ENCODE data around the gene MLF2. TPM values are rescaled to one million over a fixed set of nuclear protein-coding genes. Genes with fewer than 3 reads are reported as not detected.

Gene MLF2
- total RNA-seq, 2 experiments from 2014 or later, result 114 to 121 TPM

DNA sequence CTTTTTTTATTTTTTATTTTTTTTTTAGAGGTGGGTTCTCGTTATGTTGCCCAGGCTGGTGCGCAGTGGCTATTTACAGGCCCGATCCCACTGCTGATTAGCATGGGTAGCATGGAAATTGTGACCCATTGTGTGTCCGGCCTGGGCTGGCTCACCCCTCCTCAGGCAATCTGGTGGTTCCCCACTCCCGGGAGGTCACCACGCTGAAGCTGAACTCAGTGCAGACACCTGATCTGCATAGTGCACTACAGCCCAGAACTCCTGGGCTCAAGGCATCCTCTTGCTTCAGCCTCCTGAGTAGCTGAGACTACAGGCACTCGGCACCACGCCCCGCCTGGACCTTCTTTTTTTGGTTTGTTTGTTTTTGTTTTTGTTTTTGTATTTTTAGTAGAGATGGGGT, 30.9 kb upstream of the MLF2 start:
- H3K27ac ChIP-seq (ENCODE audit: low read depth in 1 of 2, low read length in 2 of 2), result peak overlapping the region in 1 of 2 donors; percentile 24
- intact Hi-C loops (cut with DNase I, micrococcal nuclease), result no loop called here

DNA sequence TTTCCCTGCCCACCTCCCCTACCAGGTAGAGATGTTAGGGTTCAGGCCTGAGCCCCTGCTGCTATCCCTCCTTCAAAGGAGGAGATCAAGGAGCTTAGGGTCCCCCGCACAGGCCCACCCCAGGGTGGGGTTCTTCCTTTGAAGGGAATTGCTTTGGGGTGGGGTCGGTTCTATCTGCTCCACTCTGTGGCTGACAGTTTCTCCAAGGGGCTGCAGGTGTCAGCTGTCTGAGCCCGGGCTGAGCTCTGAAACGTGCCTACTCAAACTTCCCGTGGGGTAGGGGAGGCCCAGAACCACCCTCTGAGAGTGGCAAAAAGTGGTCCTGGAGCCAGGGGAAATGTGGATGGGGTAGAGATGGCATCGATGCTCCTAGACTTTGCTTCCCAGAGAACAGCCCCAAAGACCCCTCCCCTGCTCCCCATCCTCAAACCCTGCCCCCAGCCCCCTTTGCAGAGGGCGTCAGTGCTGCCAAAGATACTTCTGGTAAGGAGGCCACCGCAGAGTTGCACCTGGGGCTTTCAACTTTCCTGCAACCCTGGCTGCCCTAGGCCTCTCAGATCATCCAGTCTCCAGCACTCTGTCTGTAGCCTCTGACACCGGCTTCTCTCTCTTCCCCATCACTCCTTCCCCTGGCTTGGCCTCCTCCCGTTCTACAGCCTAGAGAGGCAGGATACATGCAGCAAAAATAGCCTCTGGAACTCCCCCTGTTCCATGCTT, 30.1 kb upstream of the MLF2 start:
- peak overlapping the region; percentile 93 for H3K27ac Mint-ChIP-seq
- ChIA-PET POLR2A (interaction anchor here (0.6 to 2.0 kb wide), 6 partner anchors 8 to 94 kb away, joined by 3 to 5 read pairs (median 4); partner anchors contain the start of genes MLF2 and ZNF384), CTCF (no interaction called here)
- peak overlapping the region; percentile 39 for H3K4me3 Mint-ChIP-seq
- Histone ChIP-seq H3K27me3 (ENCODE audit: control insufficient read depth in 1 of 2, insufficient read depth in 2 of 2, low read length in 2 of 2) (no peaks in the 10 kb centered on the region), H3K9me3 (ENCODE audit: control insufficient read depth in 1 of 2, insufficient read depth in 1 of 2, low read length in 2 of 2) (no peaks in the 10 kb centered on the region), H3K27ac (ENCODE audit: low read depth in 1 of 2, low read length in 2 of 2) (peak overlapping the region in 1 of 2 donors; percentile 52), H3K4me1 (ENCODE audit: insufficient read depth, low read length) (peaks cover 91% of the 10 kb centered on the region), H3K36me3 (ENCODE audit: insufficient read depth, low read length) (no peaks in the 10 kb centered on the region), H3K4me3 (ENCODE audit: low read length) (no peak overlapping the region)
- H3K36me3 Mint-ChIP-seq (ENCODE audit: low read depth), result no peaks in the 10 kb centered on the region
- H3K9me3 Mint-ChIP-seq, result no peaks in the 10 kb centered on the region
- intact Hi-C loops (cut with DNase I, micrococcal nuclease), result no loop called here
- TF ChIP-seq, protein P1, sequence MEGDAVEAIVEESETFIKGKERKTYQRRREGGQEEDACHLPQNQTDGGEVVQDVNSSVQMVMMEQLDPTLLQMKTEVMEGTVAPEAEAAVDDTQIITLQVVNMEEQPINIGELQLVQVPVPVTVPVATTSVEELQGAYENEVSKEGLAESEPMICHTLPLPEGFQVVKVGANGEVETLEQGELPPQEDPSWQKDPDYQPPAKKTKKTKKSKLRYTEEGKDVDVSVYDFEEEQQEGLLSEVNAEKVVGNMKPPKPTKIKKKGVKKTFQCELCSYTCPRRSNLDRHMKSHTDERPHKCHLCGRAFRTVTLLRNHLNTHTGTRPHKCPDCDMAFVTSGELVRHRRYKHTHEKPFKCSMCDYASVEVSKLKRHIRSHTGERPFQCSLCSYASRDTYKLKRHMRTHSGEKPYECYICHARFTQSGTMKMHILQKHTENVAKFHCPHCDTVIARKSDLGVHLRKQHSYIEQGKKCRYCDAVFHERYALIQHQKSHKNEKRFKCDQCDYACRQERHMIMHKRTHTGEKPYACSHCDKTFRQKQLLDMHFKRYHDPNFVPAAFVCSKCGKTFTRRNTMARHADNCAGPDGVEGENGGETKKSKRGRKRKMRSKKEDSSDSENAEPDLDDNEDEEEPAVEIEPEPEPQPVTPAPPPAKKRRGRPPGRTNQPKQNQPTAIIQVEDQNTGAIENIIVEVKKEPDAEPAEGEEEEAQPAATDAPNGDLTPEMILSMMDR (IDR thresholded peaks at IDR 0.05), result no peak
- ATAC-seq (ENCODE audit: poor library complexity) (no peak), DNase-seq (peak in 1 of 14 experiments; percentile 35)
- H3K4me1 Mint-ChIP-seq (ENCODE audit: low read depth), result peaks cover 72% of the 10 kb centered on the region
- no peaks in the 10 kb centered on the region for H3K27me3 Mint-ChIP-seq

More for the DNA sequence above, 30.9 kb upstream of the MLF2 start:
- no peaks in the 10 kb centered on the region for H3K36me3 Mint-ChIP-seq (ENCODE audit: low read depth)
- Histone ChIP-seq H3K4me1 (ENCODE audit: insufficient read depth, low read length) (peaks cover 89% of the 10 kb centered on the region), H3K4me3 (ENCODE audit: low read length) (no peak overlapping the region), H3K9me3 (ENCODE audit: control insufficient read depth in 1 of 2, insufficient read depth in 1 of 2, low read length in 2 of 2) (no peaks in the 10 kb centered on the region), H3K36me3 (ENCODE audit: insufficient read depth, low read length) (no peaks in the 10 kb centered on the region), H3K27me3 (ENCODE audit: control insufficient read depth in 1 of 2, insufficient read depth in 2 of 2, low read length in 2 of 2) (no peaks in the 10 kb centered on the region)
- peaks cover 71% of the 10 kb centered on the region for H3K4me1 Mint-ChIP-seq (ENCODE audit: low read depth)
- H3K27me3 Mint-ChIP-seq, result no peaks in the 10 kb centered on the region
- ATAC-seq (ENCODE audit: poor library complexity) (no peak), DNase-seq (no peak)
- TF ChIP-seq, protein P1 (IDR thresholded peaks at IDR 0.05), result no peak
- peak overlapping the region; percentile 7 for H3K4me3 Mint-ChIP-seq
- ChIA-PET CTCF (interaction anchor here (1.4 to 1.9 kb wide), 2 partner anchors 17 to 88 kb away, joined by 3 to 5 read pairs; no protein-coding TSS in a partner anchor), POLR2A (interaction anchor here (0.6 to 1.2 kb wide), 2 partner anchors 31 to 90 kb away, joined by 3 to 4 read pairs; partner anchors contain the start of gene MLF2)
- no peaks in the 10 kb centered on the region for H3K9me3 Mint-ChIP-seq
- H3K27ac Mint-ChIP-seq, result peak overlapping the region; percentile 93

DNA sequence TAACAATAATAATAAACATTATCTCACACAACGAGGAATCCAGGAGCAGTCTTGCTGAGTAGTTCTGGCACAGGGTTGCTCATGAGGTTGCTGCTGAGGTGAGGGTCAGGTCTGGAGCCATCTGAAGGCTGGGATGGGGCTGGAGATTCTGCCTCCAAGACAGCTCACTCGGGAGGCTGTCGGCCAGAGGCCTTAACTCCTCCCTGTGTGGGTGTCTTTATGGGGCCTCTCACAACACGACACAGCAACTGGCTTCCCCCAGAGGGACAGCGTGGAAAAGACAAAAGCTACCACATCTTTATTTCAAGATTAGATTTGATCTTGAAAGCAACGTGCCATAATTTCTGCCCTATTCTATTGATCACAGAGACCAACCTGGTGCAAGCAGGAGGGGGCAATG, 29.2 kb upstream of the MLF2 start:
- intact Hi-C loops (cut with DNase I, micrococcal nuclease), result no loop called here
- POLR2A ChIA-PET, result interaction anchor here (0.6 to 2.0 kb wide), 7 partner anchors 8 to 161 kb away, joined by 3 to 5 read pairs (median 3); partner anchors contain the start of genes MLF2, RNU7-1 and ZNF384

More for the DNA sequence above, 29.2 kb upstream of the MLF2 start:
- DNase-seq, result no peak
- Histone ChIP-seq H3K27me3 (ENCODE audit: control insufficient read depth in 1 of 2, insufficient read depth in 2 of 2, low read length in 2 of 2) (no peaks in the 10 kb centered on the region), H3K27ac (ENCODE audit: low read depth in 1 of 2, low read length in 2 of 2) (peak overlapping the region in 1 of 2 donors; percentile 52), H3K4me3 (ENCODE audit: low read length) (no peak overlapping the region), H3K36me3 (ENCODE audit: insufficient read depth, low read length) (no peaks in the 10 kb centered on the region), H3K4me1 (ENCODE audit: insufficient read depth, low read length) (peaks cover 85% of the 10 kb centered on the region), H3K9me3 (ENCODE audit: control insufficient read depth in 1 of 2, insufficient read depth in 1 of 2, low read length in 2 of 2) (no peaks in the 10 kb centered on the region)
- H3K27ac Mint-ChIP-seq, result peak overlapping the region; percentile 93
- CTCF ChIA-PET, result interaction anchor here (1.9 kb wide), 1 partner anchor 15 kb away, joined by 5 read pairs; no protein-coding TSS in a partner anchor
- TF ChIP-seq, protein P1 (IDR thresholded peaks at IDR 0.05), result no peak
- ATAC-seq (ENCODE audit: poor library complexity), result no peak
- H3K4me3 Mint-ChIP-seq, result no peak overlapping the region
- no peaks in the 10 kb centered on the region for H3K36me3 Mint-ChIP-seq (ENCODE audit: low read depth)
- H3K4me1 Mint-ChIP-seq (ENCODE audit: low read depth), result peaks cover 69% of the 10 kb centered on the region
- H3K9me3 Mint-ChIP-seq, result no peaks in the 10 kb centered on the region
- no peaks in the 10 kb centered on the region for H3K27me3 Mint-ChIP-seq

Data from CD4-positive, alpha-beta T cell (primary cell).